Stomach (tissue), 4 donors: ENCODE measurements around the gene TXN2.

Experiments
- EP300 ChIP-seq: sonication (generic); formaldehyde crosslinking; IDR thresholded peaks from one replicate; pipeline ENCODE4 v1.6.1; 2017; ENCODE audit warnings: antibody characterized with exemption
- POLR2A ChIP-seq, 4 donors: fragments of 450-650 bp; IDR thresholded peaks; one replicate each; pipeline ENCODE4 v1.6.1; 2016; ENCODE audit warnings: antibody characterized with exemption in 4 of 4, control low read depth in 2 of 4, mild to moderate bottlenecking in 1 of 4, moderate library complexity in 1 of 4
- POLR2AphosphoS5 ChIP-seq, 3 donors: sonication (generic); formaldehyde crosslinking; IDR thresholded peaks; one replicate each; pipeline ENCODE4 v1.6.1; 2016; ENCODE audit warnings: antibody characterized with exemption in 3 of 3
- TF ChIP-seq, protein P1 (sequence below), 7 experiments: fragments of 450-650 bp in 4 of 7; fragments of 200-600 bp in 3 of 7; sonication (generic) in 3 of 7; IDR thresholded peaks; one replicate each; pipeline ENCODE4 v1.5.1; 2016 to 2019; ENCODE audit warnings: antibody characterized with exemption in 7 of 7, control low read depth in 2 of 7, mild to moderate bottlenecking in 1 of 7

DNA sequence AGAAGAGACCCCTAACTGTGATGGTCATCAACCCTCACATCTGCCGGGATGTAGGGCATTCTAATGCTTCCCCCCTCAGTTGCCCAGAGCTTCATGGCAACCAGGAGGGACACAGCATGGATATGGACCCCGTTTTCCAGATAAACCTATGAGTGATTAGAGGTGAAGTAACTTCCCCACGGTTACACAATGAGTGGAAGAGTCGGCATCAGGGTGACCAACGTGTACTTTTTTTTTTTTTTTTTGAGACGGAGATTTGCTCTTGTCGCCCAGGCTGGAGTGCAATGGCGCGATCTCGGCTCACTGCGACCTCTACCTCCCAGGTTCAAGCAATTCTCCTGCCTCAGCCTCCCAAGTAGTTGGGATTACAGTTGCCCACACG lies 25.0 kb downstream of the TXN2 start:
- TF ChIP-seq, protein P1, sequence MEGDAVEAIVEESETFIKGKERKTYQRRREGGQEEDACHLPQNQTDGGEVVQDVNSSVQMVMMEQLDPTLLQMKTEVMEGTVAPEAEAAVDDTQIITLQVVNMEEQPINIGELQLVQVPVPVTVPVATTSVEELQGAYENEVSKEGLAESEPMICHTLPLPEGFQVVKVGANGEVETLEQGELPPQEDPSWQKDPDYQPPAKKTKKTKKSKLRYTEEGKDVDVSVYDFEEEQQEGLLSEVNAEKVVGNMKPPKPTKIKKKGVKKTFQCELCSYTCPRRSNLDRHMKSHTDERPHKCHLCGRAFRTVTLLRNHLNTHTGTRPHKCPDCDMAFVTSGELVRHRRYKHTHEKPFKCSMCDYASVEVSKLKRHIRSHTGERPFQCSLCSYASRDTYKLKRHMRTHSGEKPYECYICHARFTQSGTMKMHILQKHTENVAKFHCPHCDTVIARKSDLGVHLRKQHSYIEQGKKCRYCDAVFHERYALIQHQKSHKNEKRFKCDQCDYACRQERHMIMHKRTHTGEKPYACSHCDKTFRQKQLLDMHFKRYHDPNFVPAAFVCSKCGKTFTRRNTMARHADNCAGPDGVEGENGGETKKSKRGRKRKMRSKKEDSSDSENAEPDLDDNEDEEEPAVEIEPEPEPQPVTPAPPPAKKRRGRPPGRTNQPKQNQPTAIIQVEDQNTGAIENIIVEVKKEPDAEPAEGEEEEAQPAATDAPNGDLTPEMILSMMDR (IDR thresholded peaks at IDR 0.05) = no peak
- no peak for TF ChIP-seq EP300
- no peak for TF ChIP-seq POLR2AphosphoS5 (IDR thresholded peaks at IDR 0.05)
- TF ChIP-seq POLR2A (IDR thresholded peaks at IDR 0.05) = no peak
